SK-MEL-5 (cell line): ENCODE measurements around the gene CLEC11A. TPM values are rescaled to one million over a fixed set of nuclear protein-coding genes. Genes with fewer than 3 reads are reported as not detected.
A peak's percentile ranks its signal among the peaks of the same experiment; 100 is the strongest.
"Not testable (repeated sequence)": the region's sequence is repeated elsewhere in the genome, so short reads cannot be mapped to it uniquely, and the experiment has no call there.

Source experiments
- DNase-seq: peaks from one replicate; pipeline ENCODE4 v3.0.0-alpha.2; 2016; ENCODE audit warnings: low read depth, low spot score
- in situ Hi-C: cut with HindIII; loops from 2 replicates; pipeline ENCODE4 v1.10.0; 2016; ENCODE audit warnings: low sequenced_read_pairs, high pct_unique_total_duplicates, low pct_unique_long_range_greater_than_20kb
- total RNA-seq: library from RNA; depleted of rRNA; stranded (reverse); fragments of >200 nt; shearing (Covaris generic); gene quantifications from 2 replicates; pipeline ENCODE4 v1.2.3, GENCODE V29; 2014

Gene CLEC11A
- total RNA-seq, 1 experiment from 2014 or later: 1.2 TPM

DNA sequence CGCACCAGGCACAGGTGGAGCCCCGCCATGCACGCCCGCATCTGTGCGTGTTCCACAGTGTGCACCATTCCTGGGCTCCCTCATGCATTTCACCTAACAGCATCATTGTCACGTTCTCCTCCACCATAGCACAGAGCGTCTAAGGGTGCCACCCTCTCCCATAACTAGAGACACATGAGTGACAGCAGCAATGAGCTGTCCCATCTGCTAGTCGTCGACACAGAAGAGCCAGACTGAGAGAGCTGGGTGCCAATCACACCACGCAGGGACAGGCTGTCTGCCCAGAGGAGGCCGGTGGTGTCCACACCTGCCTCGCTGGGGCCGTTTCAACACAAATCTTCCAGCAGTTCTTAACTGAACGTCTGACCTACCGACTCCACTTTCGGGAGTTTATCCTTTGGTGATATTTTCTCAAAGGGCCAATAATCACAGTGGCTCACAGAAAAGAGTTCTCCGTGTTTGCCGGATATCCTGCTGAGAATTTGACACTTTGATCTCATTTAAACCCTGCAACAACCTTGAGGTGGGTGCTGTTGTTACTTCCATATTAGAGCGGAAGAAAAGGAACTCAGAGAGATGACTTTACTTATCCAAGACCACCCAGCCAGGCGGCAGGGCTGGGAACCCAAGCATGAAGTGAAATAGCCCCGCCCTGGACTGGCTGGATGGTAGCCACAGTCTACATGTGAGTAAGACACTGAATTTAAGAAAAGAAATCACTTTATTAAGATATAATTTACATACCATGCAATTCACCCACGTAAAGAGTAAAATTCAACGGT, 16.2 kb downstream of the CLEC11A start:
- in situ Hi-C loops: no loop called here
- no peak for DNase-seq

DNA sequence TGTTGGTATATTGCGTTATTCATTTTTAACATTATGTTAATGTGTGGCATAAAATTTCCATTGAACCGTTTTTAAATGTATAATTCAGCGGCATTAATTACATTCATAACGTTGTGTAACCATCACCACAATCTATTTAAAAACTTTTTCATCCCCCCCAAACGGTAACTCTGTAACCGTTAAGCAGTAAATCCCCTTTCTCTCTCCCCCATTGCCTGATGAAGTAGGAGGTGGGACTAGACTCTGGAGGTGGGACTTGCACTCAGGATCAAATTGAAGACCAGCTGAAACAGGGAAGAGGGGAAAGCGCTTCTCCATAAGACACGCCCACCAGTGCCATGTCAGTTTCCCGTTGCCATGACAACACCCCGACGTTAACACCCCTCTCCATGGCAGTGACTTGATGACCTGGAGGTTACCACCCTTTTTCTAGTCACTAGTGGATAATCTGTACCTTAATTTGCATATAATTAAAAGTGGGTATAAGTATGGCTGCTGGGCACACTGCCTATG, 16.8 kb downstream of the CLEC11A start:
- peak; percentile 27 for DNase-seq
- in situ Hi-C loops: no loop called here

DNA sequence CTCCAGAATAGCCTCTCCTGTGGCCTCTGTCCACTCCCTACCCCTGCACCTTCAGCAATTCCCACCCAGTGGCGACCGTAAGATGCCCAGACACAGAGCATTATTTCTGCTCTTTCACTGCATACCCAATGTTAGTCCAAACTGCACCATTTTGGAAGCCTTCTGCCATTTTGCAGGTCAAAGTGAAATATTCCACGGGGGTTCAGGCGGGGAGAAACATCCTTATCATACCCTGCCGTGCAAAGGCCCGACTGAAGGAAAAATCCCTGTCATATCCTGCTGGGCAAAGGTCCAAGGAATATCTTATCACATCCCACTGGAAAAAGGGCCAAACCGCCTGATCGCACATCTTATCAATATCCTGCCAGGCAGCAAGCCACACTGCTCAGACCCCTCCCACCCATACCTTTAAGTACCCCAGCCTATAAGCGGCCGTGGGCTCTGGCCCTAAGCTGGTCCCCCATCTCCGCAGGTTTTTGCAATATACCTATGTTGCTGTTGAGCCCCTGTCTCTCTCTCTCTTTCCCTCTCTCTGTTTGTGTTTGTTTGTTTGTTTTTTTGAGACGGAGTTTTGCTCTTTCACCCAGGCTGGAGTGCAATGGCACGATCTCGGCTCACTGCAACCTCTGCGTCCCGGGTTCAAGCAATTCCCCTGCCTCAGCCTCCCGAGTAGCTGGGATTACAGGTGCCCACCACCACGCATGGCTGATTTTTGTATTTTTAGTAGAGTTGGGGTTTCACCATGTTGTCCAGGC, 18.2 kb downstream of the CLEC11A start:
- no peak for DNase-seq
- in situ Hi-C loops: no loop called here

DNA sequence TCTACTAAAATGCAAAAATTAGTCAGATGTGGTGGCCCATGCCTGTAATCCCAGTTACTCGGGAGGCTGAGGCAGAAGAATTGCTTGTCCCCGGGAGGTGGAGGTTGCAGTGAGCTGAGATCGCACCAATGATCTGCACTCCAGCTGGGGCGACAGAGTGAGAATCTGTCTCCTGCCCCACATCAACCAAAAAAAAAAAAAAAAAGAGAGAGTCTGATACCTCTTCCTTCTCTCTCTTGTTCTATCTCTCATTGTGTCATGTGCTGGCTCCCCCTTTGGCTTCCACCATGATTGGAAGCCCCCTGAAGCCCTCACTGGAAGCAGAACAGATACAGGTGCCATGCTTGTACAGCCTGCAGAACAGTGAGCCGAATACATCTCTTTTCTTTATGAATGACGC, 20.4 kb downstream of the CLEC11A start:
- DNase-seq: no peak
- in situ Hi-C loops: no loop called here

DNA sequence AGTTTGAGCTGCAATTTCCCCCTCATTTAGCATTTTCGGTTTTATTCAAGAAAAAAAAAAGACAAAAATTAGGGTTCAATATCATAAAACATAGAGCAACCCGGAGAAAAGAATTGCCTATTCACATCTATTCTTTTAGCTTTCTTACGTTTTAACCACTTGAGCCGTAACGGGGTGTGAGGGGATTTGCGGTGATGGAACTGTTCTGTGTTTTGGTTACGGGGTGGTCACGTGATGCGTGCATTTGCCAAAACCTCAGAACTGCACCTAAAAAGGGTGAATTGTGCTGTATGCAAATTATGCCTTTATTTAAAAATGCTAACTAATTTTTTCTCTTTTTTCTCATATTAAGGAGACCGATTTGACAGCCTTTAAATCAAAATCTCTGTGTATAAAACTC, 22.1 kb downstream of the CLEC11A start:
- in situ Hi-C loops: no loop called here
- no peak for DNase-seq

DNA sequence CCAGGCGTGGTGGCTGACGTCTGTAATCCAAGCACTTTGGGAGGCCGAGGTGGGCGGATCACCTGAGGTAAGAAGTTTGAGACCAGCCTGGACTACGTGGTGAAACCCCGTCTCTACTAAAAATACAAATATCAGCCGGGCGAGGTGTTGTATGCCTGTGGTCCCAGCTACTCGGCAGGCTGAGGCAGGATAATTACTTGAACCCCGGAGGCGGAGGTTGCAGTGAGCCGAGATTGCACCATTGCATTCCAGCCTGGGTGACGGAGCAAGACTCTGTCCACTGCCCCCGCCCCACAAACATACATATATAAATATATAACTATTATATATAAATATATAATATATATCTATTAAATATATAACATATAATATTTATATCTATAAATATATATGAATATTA, 24.0 kb downstream of the CLEC11A start:
- in situ Hi-C loops, DNase-seq: not testable (repeated sequence)

DNA sequence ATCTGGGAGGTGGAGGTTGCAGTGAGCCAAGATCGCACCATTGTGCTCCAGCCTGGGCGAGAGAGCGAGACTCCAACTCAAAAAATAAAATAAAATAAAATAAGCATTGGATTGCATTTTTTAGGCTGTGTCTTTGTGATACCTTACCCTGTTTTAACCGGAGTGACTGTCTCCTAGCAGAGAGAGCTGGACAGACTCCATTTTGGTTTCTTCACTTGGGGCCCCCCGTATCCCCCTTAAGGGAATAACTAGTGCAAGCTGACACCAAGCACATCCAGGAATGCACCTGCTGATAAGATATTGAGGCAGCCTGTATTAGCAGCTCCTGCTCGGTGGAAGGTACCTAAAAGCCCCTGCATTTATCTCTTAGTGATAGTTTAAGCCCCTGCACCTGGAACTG, 26.3 kb downstream of the CLEC11A start:
- in situ Hi-C loops: no loop called here
- no peak for DNase-seq

DNA sequence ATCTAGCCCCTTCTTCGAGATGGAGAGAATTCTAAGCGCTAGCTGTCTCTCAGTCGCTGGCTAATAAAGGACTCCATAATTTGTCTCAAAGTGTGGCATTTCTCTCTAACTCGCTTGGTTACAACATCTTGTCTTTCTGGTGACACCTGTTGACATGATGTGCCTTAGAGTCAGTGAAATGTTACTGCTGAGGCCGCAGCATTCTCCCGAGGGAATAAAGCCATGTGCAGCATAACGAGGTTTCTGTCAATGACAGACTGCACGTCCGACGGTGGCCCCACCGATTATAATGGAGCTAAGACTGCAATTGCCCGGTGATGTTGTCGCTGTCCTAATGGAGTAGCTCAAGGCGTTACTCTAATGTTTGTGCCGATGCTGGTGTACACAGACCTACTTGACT, 26.8 kb downstream of the CLEC11A start:
- in situ Hi-C loops: no loop called here
- no peak for DNase-seq

DNA sequence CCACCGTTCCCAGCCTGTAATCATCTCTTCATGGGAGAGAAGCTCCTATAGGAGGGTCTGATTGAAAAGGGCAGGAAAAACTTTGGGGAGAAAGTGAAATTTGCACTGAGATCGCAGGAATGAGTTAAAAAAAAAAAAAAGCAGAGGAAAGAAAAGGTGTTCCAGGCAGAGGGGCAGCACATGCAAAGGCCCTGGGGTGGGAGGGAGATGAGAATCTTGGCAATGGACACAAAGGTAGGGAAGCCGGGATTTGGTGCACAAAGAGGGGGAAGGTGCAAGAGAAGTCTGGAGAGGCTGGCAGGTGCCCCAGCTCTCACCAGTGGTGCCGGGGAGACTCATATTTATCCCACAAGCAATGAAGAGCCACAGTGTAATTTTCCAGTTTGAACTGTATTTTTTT, 30.7 kb downstream of the CLEC11A start:
- in situ Hi-C loops: no loop called here
- no peak for DNase-seq

DNA sequence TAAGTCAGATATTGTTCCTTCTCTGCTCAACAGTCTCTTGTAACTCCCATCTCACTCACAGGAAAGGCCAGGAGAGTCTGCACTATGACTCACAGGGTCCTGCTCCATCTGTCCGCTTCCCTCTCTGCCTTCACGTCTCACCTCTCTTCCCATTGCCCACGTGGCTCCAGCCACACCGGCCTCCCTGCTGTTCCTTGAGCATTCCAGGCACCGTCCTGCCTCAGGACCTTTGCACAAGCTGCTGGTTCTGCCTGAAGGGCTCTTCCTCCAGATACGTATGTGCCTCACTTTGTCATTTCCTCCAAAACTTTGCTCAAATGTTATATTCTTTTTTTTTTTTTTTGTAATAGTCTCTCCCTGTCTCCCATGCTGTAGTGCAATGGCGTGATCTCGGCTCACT, 33.1 kb downstream of the CLEC11A start:
- in situ Hi-C loops, DNase-seq: not testable (repeated sequence)

DNA sequence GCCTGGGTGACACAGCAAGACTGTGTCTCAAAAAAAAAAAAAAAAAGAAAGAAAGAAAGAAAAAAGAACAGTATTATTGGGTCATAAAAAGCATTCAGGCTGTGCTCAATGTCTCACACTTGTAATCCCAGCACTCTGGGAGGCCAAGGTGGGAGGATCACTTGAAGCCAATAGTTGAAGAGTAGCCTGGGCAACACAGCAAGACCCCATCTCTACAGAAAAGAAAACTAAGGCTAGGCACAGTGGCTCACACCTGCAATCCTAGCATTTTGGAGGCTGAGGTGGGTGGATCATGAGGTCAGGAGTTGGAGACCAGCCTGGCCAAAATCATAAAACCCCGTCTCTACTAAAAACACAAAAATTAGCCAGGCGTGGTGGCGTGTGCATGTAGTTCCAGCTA, 34.5 kb downstream of the CLEC11A start:
- in situ Hi-C loops, DNase-seq: not testable (repeated sequence)

DNA sequence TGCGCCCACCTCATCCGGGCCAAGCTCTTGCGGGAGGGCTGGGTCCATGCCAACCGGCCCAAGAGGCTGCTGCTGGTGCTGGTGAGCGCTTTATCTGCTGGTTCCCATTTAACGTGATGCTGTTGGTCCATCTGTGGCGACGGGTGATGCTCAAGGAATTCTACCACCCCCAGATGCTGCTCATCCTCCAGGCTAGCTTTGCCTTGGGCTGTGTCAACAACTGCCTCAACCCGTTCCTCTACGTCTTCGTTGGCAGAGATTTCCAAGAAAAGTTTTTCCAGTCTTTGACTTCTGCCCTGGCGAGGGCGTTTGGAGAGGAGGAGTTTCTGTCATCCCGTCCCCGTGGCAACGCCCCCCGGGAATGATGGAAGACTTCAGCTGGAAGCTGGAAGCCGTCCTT, 35.9 kb downstream of the CLEC11A start:
- in situ Hi-C loops: not testable (repeated sequence)

DNA sequence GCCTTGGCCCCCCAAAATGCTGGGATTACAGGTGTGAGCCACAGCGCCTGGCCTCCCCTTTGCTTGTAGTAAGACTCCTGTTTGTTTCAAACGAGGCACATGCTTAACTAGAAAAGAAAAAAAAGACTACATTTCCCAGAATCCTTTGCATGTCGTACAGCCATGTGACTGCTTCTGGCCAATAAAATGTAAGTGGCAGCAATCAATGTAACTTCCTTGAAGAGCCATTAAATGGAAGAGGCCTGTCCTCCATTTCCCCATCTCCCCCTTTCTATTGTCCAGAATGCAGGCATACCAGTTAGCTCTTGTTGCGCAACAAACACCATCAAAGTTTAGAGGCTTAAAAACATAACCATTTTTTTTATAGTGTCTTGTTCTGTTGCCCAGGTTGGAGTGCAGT, 36.7 kb downstream of the CLEC11A start:
- in situ Hi-C loops: no loop called here
- DNase-seq: peak; percentile 60

More for the DNA sequence above, 35.9 kb downstream of the CLEC11A start:
- not testable (repeated sequence) for DNase-seq

DNA sequence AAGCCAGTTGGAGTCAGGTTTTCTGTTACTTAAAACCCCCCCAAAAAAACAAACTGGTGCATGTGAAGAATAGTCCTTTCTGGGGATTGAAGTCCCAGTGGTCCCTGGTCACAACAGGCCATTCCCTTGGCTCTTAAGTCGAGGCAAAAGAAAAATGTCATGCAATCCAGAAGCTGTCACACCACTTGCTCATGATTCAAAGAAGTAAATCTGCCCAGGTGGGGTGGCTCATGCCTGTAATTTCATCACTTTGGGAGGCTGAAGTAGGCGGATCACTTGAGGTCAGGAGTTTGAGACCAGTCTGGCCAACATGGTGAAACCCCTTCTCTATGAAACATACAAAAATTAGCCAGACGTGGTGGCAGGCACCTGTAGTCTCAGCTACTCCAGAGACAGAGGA, 38.3 kb downstream of the CLEC11A start:
- in situ Hi-C loops: not testable (repeated sequence)

DNA sequence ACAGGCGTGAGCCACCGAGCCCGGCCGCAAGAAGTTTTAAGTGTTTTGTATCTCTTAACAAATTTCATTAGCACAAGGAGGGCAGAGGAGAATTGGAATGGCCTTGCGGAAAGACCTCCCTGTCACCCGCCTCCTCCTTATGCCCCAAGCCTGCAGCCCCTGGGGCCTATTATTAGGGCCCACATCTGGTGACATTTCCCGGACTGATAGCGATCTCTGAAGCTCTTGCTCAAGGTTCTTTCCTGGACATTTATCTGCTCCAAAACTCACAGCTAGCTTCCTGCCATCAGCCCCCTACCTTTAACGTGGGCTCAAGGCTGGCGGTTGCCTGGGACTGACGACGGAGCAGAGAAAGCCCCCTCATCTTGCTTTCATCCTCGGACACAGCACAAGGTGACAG, 40.4 kb downstream of the CLEC11A start:
- in situ Hi-C loops, DNase-seq: not testable (repeated sequence)

More for the DNA sequence above, 38.3 kb downstream of the CLEC11A start:
- not testable (repeated sequence) for DNase-seq

DNA sequence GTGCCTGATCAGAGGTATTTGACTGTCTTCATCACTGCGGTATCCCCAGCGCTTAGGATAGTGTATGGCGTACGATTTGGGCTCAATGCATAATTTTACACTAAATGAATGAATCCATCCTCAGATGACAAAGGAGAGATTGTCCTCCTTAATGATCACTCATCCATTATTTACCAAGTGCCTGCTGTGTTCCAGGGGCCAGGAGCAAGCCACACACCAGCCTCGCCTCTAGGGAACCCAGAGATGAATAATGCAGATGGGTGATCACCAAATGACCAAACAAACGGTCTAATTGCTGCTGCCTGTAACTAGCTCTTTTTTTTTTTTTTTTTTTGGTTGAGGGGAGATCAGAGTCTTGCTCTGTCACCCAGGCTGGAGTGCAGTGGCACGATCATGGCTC, 41.2 kb downstream of the CLEC11A start:
- in situ Hi-C loops: no loop called here
- DNase-seq: no peak

DNA sequence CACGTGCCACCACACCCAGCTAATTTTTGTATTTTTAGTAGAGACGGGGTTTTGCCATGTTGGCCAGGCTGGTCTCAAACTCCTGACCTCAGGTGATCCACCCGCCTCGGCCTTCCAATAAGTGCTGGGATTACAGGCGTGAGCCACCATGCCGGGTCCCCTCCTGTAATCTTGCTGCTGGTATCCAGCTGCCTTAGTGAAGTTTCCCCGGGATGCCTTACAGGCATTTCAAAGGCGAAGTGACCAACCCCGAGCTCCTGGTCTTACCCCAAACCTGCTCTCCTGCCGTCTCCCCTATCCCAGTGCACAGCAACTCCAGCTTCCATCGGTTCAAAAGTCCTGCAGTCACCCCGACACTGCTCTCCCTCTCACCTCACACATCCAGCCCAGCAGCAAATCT, 43.6 kb downstream of the CLEC11A start:
- DNase-seq, in situ Hi-C loops: not testable (repeated sequence)

DNA sequence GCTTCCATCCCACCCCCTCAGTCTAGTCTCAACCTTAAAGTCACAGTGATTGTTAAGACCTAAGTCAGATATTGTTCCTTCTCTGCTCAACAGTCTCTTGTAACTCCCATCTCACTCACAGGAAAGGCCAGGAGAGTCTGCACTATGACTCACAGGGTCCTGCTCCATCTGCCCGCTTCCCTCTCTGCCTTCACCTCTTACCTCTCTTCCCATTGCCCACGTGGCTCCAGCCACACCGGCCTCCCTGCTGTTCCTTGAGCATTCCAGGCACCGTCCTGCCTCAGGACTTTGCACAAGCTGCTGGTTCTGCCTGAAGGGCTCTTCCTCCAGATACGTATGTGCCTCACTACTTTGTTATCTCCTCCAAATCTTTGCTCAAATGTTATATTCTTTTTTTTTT, 44.1 kb downstream of the CLEC11A start:
- DNase-seq, in situ Hi-C loops: not testable (repeated sequence)

DNA sequence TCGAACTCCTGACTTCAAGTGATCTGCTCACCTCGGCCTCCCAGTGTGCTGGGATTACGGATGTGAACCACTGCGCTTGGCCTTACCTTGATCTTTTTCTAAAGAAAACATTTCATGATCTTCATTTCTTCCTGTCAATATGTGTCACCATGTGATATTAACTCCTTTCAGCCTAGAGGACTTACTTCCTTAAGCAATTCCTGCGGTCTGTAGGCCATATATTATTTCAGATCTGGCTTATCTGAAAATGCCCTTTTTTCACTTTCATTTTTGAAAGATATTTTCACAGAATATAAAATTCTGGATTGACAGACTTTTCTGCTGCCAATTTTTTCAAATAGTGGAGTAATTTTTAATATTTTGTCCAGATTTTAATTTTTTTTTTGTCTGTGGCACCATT, 45.1 kb downstream of the CLEC11A start:
- no peak for DNase-seq
- in situ Hi-C loops: no loop called here
